Activated effector memory CD4-positive, alpha-beta T cell treated with anti-CD3 and anti-CD28 coated beads, Interleukin-2, amount 50 U/mL, for 16 hours (primary cell): ENCODE results near the gene ARHGAP30.
A peak's percentile ranks its signal among the peaks of the same experiment; 100 is the strongest.

ENCODE experiments used
- DNase-seq: peaks from one replicate; pipeline ENCODE4 v3.0.0-alpha.2; 2020

The ARHGAP30 gene

DNA sequence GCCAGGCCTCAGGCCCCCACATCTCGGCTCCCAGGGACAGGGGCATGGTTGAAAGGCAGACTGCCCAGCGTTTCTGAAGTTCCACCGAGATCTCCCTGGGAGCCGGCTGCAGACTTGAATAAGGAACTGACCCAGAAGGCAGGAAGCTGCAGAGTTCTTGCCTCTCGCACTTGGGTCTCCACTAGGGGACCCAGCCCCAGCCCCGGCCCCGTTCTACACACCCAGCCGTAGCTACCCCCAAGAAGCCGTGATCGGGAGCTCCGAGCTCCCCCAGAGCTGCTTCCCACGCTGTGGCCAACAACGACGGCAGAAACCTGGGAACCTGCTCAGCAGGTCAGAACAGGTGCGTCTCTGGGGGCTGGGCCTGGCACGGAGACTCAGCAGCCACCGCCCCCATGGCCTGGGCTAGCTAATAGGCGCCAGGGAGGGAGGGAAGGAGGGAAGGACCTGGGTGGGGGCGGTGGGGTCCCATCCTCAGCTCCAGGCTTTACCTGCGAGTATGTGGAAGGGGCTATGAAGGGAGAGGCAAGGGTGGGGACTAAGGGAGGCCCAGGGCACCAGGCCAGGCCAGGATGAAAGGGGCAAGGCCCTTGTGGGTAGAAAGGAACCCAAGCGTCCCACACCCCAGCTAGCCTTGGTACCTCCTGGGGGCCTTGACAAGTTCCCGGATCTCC, 19.7 kb upstream of the ARHGAP30 start, which contains the start of gene NECTIN4:
TSS of gene NECTIN4 (minus strand) at position 308 of the 674 bp plus-strand sequence. CDS start at position 46, 262 bp downstream.
- DNase-seq = no peak

DNA sequence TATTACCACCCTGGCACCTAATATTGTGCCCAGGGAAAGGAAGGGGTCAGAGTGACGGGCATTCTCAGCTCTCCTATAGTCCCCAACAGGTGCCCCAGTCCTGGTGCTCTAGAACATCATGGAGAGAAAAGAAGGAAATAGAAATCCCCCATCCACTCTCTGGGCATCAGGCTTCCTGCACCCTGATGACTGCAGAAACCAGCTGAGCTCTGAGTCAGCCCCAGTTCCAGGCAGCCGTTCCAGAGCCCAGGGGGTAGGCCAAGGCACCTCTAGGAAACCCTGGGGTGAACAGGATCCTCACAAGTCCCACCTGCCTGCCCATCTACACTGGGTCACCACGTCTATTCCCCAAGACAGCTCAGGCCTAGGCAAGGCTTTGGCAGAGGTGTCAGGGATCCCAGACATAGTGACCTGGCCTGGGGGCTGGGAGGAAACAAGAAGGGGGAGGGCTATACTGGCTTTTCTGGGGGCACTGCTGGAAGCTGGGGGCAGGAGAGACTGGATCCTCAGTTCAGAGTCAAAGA, 19.0 kb upstream of the ARHGAP30 start:
- DNase-seq = no peak

DNA sequence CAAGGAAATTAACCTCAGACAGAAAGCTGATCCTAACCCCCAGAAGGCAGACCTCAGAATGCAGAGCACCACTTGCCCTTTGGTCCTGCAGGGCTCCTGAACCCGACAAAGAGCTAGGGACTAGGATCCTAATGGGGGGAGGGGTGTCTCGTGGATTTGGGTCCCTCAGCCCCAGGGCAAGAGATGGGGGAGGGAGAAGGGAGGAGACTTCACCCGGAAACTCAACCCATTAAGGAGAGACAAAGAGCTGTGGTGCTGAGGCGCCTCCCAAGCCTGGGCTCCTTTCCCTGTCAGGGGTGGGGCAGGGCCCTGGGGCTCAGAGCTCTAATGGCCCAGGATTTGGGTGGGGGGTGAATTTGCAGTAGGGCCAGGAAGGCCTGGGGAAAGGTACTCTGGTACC, 16.8 kb upstream of the ARHGAP30 start:
- DNase-seq = no peak

DNA sequence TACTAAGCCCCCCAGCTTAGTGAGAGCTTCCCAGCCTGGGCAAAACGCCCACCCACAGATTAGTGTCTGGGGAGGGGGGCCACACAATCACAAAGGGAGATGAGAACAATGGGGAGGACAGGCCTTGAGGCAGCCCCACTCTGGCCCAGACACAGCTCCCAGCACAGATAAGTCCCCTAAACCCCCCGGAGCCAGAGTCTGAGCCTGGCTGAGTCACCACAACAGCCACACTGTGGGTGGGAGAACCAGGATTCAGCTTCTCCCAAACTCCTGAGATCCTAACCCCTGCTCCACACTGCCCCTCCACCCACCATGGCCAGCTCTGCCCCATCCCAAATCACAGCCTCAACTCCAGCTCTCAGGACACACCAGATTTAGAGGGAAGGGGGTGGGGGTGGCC, 15.5 kb upstream of the ARHGAP30 start:
- no peak for DNase-seq

DNA sequence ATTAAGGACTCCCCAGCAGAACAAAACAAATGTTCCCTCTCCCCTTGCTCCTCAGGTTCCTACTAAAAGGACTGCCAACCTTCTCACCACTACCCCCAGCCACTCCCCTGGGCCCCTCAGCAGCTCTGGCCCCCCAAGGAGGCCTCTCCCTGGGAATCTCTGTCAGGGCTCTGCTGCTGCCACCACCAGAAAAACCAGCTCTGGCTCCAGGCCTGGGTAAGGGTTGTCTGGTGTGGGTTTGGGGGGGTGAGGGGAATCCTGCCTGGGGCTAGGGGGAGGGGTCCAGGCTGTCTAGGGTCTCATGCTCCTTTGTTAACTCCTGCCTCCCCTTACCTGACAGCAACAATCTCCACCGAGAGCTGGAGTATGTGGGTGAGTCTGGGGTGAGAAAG, 14.9 kb upstream of the ARHGAP30 start:
- DNase-seq = no peak

DNA sequence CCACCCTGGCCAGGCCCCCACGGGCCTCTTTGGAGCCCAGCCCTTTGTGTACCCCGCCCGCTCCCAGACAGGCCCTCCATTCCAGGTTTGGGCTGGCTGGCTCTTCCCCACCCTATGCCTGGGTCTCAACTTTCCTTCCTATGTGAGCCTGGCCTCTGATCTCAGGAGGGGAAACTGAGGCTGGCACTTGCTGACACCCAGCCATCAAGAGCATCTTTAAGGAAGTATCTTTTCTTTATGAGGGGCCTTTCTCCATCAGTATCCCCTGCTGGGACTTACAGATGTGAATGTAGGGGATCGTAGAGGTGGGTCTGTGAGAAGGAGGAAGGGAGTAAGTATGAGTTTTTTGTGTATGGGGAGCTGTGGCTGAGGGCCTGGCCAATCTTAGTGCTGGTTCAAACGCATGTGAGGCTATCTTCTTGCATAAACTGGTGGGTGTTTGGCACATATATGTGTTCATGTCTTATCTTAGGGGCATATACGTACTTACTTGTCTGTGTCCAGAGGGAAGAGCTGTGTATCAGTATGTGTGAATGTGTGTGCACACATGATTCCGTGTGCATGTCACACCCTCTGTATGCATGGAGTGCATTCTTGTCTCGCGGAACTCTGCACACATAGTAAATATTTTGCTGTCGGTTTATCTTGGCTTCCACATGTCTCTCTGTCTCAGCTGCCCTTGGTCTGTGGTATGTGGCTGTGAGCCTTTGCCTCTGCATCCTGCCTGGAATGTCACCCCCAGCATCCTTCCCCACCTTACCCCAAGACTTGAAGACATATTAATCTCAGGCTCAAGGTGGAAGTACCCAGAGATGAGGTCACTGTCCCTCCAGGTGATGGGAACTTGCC, 14.3 kb upstream of the ARHGAP30 start:
- no peak for DNase-seq

DNA sequence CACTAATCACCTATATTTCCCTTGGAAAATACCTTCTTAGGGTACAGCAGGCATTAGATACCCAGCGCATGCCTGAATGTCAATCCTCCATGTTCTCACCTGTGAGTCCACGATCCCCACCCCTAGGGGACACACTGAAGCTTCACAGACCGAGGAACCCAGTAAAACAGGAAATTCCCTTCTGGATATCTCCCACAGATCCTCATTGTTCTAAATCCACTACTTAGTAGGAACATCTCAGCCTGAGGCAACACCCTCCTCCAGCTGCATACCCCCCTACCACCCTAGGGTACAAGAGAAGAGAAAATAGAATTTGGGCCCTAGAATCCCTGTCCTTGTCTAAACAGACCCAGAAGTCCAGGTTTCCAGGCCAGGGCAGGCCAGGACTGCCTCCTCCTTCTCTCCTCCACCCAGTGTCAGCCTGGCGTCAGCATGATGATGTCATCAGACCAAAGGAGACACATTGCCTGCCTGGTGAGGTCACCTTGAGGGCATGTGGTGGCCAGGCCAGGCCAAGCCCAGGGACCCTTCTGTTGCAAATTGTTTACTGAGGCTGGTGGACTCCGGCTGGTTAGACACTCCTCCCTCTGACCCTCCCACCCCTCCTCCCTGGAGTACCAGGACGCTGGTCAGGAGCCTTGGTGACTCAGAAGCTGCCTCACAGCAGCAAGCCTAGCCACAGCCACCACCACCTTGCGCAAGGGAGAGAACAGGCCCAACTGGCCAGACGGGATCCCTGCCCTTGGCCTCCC, 13.5 kb upstream of the ARHGAP30 start:
- no peak for DNase-seq

DNA sequence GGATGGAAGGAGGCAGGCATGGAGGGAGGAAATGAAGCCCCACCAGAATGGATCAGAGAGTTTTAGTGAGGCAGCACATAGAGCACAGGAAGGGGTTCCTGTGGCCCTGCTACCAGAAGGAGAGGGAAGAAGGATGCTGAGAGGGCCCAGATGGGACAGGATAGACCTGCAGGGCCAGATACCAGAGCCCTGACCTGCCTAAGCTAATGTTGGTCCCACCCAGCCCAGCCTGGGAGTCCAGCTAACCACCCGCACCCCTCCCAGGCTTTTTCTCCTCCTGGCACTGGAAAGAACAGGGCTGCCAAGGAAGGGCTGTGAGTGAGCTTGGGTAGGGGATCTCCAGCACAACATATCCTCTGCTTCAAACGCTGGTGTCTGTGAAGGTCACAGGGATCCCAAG, 12.8 kb upstream of the ARHGAP30 start:
- DNase-seq = no peak

DNA sequence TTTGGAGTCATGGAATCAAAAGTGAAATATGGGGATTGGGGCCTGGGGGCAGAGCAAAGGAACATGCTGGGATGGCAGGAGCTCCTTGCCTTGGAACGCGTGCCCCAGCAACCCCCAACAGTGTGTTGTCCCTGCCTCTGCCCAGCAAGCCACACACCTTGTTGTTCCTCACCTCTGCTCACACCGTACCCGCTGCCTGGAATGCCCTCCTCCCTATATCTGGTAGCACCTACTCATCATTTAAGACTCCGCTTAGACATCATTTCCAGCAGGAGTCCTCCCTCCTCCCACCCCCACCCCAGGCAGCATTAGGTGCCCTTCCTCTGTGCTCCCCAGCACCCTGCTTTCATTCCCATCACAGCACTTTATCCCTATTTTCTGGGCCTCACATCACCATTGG, 11.8 kb upstream of the ARHGAP30 start:
- DNase-seq = no peak

DNA sequence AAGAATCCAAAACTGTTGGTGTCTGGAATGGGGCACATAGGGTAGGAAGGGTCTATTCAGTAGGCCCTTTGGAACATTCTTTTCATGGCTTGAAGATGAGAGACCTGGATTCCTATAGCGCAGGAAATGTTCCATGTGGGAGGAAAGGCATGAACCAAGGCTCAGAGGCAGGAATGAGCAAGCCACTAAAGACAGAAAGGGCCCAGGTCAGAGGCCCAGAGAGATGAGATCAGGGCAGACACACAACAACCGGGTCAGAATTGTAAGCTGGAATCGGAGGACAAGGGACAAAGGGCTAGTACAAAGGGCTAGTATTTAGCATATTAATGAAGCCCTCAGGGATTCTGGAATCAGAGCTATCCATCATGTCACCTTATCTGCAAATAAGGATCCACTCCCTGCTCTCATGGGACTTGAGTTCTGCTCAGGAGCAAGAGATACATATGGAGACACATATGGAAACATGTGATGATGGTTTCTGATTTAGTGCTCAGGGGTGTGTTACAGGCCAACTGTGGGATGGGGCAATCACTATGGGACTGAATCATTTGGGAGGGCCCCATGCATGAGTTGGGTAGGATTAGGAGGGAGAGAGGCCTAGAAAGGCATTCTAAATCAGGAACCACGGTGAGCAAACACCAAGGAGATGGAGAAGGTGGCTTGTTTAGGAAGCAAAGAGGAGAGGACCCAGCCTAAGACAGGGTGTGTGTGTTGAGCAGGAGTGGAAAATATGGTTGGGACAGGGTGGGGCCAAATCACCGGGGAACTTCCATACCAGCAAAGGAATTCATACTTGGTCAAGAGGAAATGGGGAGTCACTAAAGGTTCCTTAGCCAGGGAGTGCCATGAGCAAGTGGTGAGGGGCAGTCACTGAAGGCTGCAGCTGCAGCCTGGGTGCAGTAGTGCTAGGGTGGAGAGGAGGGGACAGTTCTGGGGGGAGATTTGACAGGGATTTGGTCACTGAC, 11.0 kb upstream of the ARHGAP30 start:
- no peak for DNase-seq

DNA sequence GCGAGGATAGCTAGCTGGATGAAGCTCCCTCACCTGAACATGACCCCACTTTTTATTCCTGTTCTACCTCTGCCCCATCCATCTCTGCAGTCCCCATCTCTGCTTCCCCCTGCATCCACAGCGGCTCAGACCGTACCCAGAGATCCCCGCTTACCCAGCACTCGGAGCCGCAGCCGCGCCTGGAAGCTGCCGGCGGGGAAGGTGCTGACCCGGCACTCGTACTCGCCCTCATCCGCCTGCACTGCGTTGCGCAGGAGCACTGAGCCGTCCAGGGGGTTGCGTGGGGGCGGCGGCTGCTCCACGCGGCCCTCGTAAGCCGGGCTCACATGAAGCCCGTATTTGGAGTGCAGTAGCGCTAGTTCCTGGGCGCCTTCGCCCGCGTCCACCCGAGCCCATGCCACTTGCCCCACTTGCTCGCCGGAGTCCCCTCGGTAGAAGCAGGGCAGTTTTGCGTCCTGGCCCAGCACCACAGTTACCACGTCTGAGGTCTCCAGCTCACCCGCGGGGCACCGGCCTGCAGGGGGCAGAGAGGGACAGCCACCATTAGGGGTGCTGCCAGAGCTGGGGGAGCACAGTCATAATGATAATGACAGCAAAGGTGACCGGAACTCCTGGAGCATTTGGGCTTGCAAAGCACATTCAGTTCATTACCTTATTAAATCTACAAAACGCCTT, 9.9 kb upstream of the ARHGAP30 start:
- no peak for DNase-seq

DNA sequence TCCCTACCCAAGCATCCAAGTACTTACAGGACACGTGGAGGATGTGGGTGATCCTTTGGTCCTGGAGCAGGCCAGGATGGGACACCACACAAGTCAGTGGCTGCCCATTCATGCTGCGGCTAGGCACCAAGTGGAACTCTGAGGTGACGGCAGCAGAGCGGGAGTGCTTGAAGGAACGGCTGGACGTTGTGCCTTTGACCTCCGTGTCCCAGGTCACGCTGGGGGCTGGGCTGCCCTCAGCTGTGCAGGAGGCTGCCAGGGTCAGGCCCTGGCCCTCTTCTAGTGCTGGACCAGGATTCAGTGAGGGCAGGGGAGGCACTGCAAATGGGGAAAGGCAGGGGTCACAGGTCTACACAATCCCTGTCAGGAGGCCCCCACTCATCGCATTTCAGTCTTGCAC, 7.7 kb upstream of the ARHGAP30 start:
- DNase-seq = no peak

DNA sequence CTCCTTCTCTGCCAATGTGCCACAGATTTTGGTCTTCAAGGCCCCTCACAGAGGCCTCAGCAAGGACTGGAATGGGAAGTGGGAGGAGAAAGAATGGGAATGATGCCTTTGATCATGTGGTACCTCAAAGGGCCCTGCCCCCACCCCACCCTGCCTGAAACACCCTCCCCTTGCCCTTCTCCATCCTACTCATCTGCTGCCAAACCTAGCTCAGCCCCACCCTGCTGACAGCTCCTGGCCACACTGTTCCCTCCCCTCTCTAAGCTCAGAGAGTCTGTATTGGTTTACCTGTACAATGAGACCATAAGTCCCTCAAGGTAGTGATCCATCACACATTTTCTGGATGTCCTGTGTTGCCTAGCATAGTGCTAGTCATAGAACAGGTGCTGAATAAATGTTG, 6.7 kb upstream of the ARHGAP30 start:
- no peak for DNase-seq

DNA sequence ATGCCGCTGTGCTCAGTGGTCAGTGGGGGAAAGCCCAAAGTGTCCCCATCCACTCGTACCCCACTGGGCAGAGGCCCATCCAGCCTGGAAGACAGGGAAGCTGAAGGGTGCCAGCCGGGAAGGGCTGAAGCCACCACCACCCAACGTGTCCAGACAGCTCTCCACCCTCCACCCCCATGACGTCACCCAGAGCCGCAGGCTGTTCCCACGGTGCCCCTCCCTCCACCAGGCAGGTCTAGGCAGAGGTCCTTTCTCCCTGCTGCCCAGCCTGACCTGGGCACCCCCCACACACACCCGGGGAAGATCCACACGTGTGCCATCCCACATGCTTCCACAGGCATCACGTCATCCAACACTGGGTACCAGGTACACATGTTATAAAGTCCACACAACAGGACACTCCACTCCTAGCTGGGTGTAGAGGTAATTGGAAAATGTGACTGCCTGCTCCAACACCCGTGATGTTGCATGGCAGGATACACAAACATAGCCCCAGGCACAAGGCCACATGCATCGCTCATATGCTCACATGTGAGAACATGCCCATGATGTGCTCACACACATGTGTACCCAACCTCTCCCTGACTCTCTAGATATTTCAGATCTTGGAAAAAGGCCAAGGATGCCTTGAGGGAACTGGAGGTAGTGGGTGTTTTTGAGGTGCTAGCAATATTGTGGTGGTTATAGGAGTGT, 5.1 kb upstream of the ARHGAP30 start:
- DNase-seq = no peak

DNA sequence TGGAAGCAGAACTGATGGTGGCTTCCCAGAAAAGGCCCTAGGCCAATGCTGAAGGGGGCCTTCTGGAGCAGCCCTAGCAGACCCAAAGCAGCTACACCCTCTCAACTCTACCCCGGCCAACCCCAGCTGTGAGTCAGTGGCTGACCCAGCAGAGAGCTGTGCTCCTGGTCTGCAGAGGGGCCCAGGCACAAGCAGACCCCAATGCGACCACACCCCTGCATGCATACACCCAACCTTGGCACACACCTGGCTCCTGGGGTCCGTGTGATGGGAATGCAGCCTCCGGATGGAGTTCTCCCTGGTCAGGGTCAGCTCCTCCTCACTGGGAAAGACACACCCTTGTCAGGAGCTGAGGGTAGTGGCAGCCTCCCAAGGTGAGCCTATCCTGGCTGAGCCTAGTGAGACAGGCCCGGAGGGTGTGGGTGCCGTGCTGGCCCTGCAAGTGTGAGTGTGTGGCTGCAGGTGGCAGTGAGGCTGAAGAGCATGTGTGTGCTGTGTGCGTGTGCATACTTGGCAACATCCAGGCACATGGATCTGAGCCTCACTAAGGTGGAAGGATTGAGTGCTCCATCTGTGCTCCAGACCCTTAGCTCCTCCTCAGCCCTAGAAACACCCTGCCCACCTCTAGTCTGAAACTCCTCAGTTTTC, 3.9 kb upstream of the ARHGAP30 start:
- DNase-seq = no peak

DNA sequence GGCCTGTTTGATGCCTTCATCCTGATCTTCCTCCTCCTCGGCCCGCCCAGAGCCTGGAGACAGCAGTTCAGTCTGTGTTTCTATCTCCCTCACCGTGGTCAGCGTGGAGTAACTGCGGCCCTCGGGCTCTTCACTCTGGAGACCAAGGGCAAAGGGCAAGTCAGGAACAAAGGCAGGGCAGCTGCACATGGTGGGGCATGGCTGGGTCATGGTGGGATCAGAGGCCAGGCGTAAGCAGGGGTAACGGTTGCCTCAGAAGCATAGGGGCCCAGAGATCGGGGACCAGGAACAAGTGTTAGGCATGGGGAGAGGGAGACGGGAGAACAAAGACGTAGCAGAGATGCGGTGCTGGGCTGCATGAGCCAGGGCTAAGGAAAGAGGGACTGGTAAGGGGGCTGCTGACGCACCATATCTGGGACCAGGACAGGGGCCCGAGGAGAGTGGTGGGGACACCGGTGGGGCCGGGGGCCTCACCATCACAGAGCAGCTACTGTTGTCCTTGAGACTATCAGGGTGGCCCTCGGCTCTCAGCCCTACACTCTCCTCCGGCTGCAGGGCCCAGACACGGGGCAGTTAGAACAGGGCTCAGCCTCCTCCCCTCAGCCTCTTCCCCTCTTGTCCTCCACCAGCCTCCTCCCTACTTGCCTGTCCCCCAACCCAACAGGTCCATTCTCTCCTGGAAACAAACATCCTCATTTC, 3.2 kb upstream of the ARHGAP30 start:
- DNase-seq = no peak

DNA sequence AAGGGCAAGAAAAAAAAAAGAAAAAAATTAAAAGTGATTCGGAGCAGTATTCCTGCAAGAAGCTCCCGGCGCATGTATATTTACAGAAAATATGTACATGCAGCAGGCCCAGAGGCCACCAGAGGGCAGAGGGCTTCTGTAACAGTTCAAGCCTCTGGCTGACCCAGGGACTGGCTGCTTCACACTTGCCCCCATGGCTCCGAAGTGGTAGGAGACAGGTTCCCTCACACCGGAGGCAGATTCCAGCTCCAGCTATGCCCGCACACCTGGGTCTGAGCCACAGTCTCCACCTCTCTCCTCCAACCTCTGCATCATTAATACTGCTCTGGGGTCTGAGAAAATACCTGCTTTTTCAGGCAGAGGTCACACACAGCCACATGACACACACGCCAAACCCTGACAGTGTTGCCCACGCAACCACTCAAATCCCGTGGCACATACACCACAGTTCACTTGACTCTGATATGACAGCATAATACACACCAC, 2.2 kb upstream of the ARHGAP30 start:
- DNase-seq = peak; percentile 75

DNA sequence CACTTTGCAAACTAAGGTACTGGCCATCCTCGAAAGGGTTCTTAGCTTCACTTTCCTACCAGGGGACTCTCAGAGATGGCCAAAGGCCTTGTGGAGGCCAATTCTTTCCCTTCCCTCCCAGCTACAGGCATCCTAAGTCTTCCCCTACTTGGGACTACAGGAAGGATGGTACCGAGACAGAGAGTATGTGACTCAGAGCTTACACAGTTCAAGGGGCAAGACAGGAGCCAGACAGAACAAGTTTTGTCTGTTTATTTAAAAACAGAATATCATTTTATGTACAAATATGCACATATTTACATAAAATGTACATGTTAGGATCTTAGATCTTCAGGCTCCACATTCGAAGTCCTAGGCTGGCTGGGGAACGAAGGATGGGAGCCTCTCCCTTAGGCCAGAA, 1.1 kb upstream of the ARHGAP30 start:
- DNase-seq = no peak

DNA sequence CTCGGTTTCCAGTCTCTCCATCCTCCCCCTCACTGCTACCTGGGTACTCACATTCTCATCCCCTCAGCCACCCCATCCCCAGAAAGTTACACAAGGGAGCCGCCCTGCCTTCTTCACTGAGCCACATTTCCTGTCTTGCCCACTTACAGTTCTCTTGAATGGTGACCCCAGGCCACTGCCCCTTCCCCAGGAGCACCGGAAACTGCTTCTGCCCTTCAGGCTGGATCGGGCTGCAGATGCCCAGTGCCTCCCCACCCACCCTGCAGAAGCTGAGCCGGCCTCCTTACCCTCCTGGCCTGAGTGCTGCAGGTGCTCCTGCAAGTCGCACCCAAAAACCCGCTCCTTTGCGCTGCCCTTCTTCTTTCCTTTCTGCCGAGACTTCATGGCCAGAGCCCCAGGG, 450 bp downstream of the ARHGAP30 start:
- DNase-seq = peak; percentile 67
